MM.1S (cell line): ENCODE measurements around the gene KLF18.
"Not testable (repeated sequence)": the region's sequence is repeated elsewhere in the genome, so short reads cannot be mapped to it uniquely, and the experiment has no call there.

ENCODE experiments used
- DNase-seq: peaks from one replicate; pipeline ENCODE4 v3.0.0-alpha.2; 2015
- H2AFZ ChIP-seq: fragments of 300-600 bp; sonication (generic); 2 replicates; pipeline ENCODE4 v1.6.0; 2016; ENCODE audit warnings: antibody characterized with exemption, low read length
- H3F3A ChIP-seq: fragments of 300-600 bp; sonication (generic); 2 replicates; pipeline ENCODE4 v1.6.1; 2016; ENCODE audit warnings: mild to moderate bottlenecking, antibody characterized with exemption, low read length, moderate library complexity, mixed read lengths; ENCODE audit not compliant: insufficient read depth
- H3K27ac ChIP-seq: fragments of 300-600 bp; sonication (generic); 2 replicates; pipeline ENCODE4 v1.5.1; 2016; ENCODE audit warnings: mild to moderate bottlenecking, low read length
- H3K27me3 ChIP-seq: fragments of 300-600 bp; sonication (generic); replicated peaks from 2 replicates; pipeline ENCODE4 v1.6.0; 2016; ENCODE audit warnings: low read length; ENCODE audit not compliant: insufficient read depth
- H3K36me3 ChIP-seq: fragments of 300-600 bp; sonication (generic); replicated peaks from 2 replicates; pipeline ENCODE4 v1.6.1; 2016; ENCODE audit warnings: mild to moderate bottlenecking, low read length, mixed read lengths; ENCODE audit not compliant: insufficient read depth
- H3K4me1 ChIP-seq: fragments of 300-600 bp; sonication (generic); 2 replicates; pipeline ENCODE4 v1.6.1; 2016; ENCODE audit warnings: low read length, mixed read lengths
- H3K4me2 ChIP-seq: fragments of 300-600 bp; sonication (generic); 2 replicates; pipeline ENCODE4 v1.6.0; 2016; ENCODE audit warnings: low read depth, low read length
- H3K4me3 ChIP-seq: fragments of 300-600 bp; sonication (generic); 2 replicates; pipeline ENCODE4 v1.5.1; 2016; ENCODE audit warnings: low read length, mixed read lengths
- H3K79me2 ChIP-seq: fragments of 300-600 bp; sonication (generic); 2 replicates; pipeline ENCODE4 v1.6.1; 2016; ENCODE audit warnings: mixed run types, low read length, mixed read lengths
- H3K9ac ChIP-seq: fragments of 300-600 bp; sonication (generic); 2 replicates; pipeline ENCODE4 v1.6.1; 2016; ENCODE audit warnings: low read length, mixed read lengths
- H3K9me2 ChIP-seq: fragments of 300-600 bp; sonication (generic); replicated peaks from 2 replicates; pipeline ENCODE4 v1.6.1; 2016; ENCODE audit warnings: mild to moderate bottlenecking, low read length, mixed read lengths; ENCODE audit not compliant: insufficient read depth
- H3K9me3 ChIP-seq: fragments of 300-600 bp; sonication (generic); replicated peaks from 2 replicates; pipeline ENCODE4 v1.6.1; 2016; ENCODE audit warnings: mild to moderate bottlenecking, low read length, mixed read lengths; ENCODE audit not compliant: insufficient read depth
- H4K20me1 ChIP-seq: fragments of 300-600 bp; sonication (generic); 2 replicates; pipeline ENCODE4 v1.6.1; 2016; ENCODE audit warnings: mild to moderate bottlenecking, low read length, moderate library complexity, mixed read lengths; ENCODE audit not compliant: insufficient read depth
- CTCF ChIP-seq: fragments of 300-600 bp; sonication (generic); IDR thresholded peaks from 2 replicates; pipeline ENCODE4 v1.5.1; 2016; ENCODE audit warnings: antibody characterized with exemption, low read length, mixed read lengths
- EZH2 ChIP-seq: fragments of 300-600 bp; sonication (generic); optimal IDR thresholded peaks from 2 replicates; pipeline ENCODE3; 2017; ENCODE audit warnings: low read depth, mild to moderate bottlenecking, antibody characterized with exemption, low read length, mixed read lengths
- EZH2phosphoT487 ChIP-seq: fragments of 300-600 bp; sonication (generic); IDR thresholded peaks from 2 replicates; pipeline ENCODE4 v1.6.1; 2018; ENCODE audit warnings: antibody characterized with exemption, low read length

The KLF18 gene

GRCh38 chr1:44144962-44145756 lies 3.7 kb upstream of the KLF18 start:
- no peaks in the 10 kb centered on the region for H3F3A ChIP-seq

GRCh38 chr1:44139565-44139964 lies 1.9 kb downstream of the KLF18 start:
- H3K79me2 ChIP-seq, H3K4me2 ChIP-seq, H3K27me3 ChIP-seq, H3K4me3 ChIP-seq, H2AFZ ChIP-seq, H3F3A ChIP-seq, H3K9ac ChIP-seq, H3K27ac ChIP-seq, H3K36me3 ChIP-seq, DNase-seq, H3K4me1 ChIP-seq, H3K9me2 ChIP-seq, H3K9me3 ChIP-seq, H4K20me1 ChIP-seq: not testable (repeated sequence)

More at GRCh38 chr1:44144962-44145756, 3.7 kb upstream of the KLF18 start:
- Histone ChIP-seq H3K4me1 (no peaks in the 10 kb centered on the region), H4K20me1 (no peaks in the 10 kb centered on the region), H3K36me3 (no peaks in the 10 kb centered on the region), H3K27me3 (no peaks in the 10 kb centered on the region), H3K4me2 (no peak overlapping the region), H3K9me2 (no peaks in the 10 kb centered on the region), H3K4me3 (no peak overlapping the region), H3K9ac (no peak overlapping the region), H3K27ac (no peak overlapping the region), H3K9me3 (no peaks in the 10 kb centered on the region), H3K79me2 (no peaks in the 10 kb centered on the region), H2AFZ (no peak overlapping the region)
- TF ChIP-seq CTCF (no peak), EZH2 (no peak), EZH2phosphoT487 (no peak)
- no peak for DNase-seq

GRCh38 chr1:44138239-44138638 lies 3.2 kb downstream of the KLF18 start:
- Histone ChIP-seq H4K20me1 (no peaks in the 10 kb centered on the region), H3K27me3 (no peaks in the 10 kb centered on the region), H3K27ac (no peak overlapping the region), H3K4me3 (no peak overlapping the region), H3K4me1 (no peaks in the 10 kb centered on the region), H3K9ac (no peak overlapping the region), H3F3A (no peaks in the 10 kb centered on the region), H2AFZ (no peak overlapping the region), H3K9me2 (no peaks in the 10 kb centered on the region), H3K4me2 (no peak overlapping the region), H3K36me3 (no peaks in the 10 kb centered on the region), H3K9me3 (no peaks in the 10 kb centered on the region), H3K79me2 (no peaks in the 10 kb centered on the region)
- no peak for DNase-seq
- TF ChIP-seq EZH2phosphoT487: no peak
- TF ChIP-seq CTCF: no peak
- no peak for TF ChIP-seq EZH2

GRCh38 chr1:44135886-44136285 lies 5.5 kb downstream of the KLF18 start:
- no peak overlapping the region for H3K4me3 ChIP-seq
- no peaks in the 10 kb centered on the region for H3K4me1 ChIP-seq
- no peaks in the 10 kb centered on the region for H3K27me3 ChIP-seq
- no peaks in the 10 kb centered on the region for H3F3A ChIP-seq
- H3K9ac ChIP-seq: no peak overlapping the region
- H2AFZ ChIP-seq: no peak overlapping the region
- no peak overlapping the region for H3K27ac ChIP-seq
- no peaks in the 10 kb centered on the region for H4K20me1 ChIP-seq
- H3K9me2 ChIP-seq: no peaks in the 10 kb centered on the region
- DNase-seq: no peak
- H3K36me3 ChIP-seq: no peaks in the 10 kb centered on the region
- no peaks in the 10 kb centered on the region for H3K79me2 ChIP-seq
- H3K4me2 ChIP-seq: no peak overlapping the region
- no peak for TF ChIP-seq EZH2phosphoT487
- TF ChIP-seq CTCF: no peak
- no peak for TF ChIP-seq EZH2
- H3K9me3 ChIP-seq: no peaks in the 10 kb centered on the region
